Omental fat pad (tissue), 4 donors: Measurements from ENCODE around the gene ASPHD1. TPM values are rescaled to one million over a fixed set of nuclear protein-coding genes. Genes with fewer than 3 reads are reported as not detected.
A peak's percentile ranks its signal among the peaks of the same experiment; 100 is the strongest.

Experiments
- ATAC-seq: fragments of 150-250 bp; one replicate; pipeline ENCODE4 v1.9.1; 2016; ENCODE audit warnings: mild to moderate bottlenecking, moderate library complexity; ENCODE audit not compliant: low FRiP score
- DNase-seq: peaks from one replicate; pipeline ENCODE4 v3.0.0-alpha.2; 2019; ENCODE audit warnings: low spot score
- total RNA-seq, 4 donors: library from RNA; depleted of rRNA; stranded (reverse); fragments of >200 nt; gene quantifications; one replicate each; pipeline ENCODE4 v1.1.0, GENCODE V29; 2016
- TF ChIP-seq, protein P1 (sequence below), 3 donors: fragments of 450-650 bp; IDR thresholded peaks; one replicate each; pipeline ENCODE4 v1.5.1; 2016 to 2017; ENCODE audit warnings: antibody characterized with exemption in 3 of 3, mild to moderate bottlenecking in 3 of 3, moderate library complexity in 2 of 3

Gene ASPHD1
- total RNA-seq, 4 donors from 2014 or later: 4.0 to 14.0 (median 10.6) TPM; not detected in 1

DNA sequence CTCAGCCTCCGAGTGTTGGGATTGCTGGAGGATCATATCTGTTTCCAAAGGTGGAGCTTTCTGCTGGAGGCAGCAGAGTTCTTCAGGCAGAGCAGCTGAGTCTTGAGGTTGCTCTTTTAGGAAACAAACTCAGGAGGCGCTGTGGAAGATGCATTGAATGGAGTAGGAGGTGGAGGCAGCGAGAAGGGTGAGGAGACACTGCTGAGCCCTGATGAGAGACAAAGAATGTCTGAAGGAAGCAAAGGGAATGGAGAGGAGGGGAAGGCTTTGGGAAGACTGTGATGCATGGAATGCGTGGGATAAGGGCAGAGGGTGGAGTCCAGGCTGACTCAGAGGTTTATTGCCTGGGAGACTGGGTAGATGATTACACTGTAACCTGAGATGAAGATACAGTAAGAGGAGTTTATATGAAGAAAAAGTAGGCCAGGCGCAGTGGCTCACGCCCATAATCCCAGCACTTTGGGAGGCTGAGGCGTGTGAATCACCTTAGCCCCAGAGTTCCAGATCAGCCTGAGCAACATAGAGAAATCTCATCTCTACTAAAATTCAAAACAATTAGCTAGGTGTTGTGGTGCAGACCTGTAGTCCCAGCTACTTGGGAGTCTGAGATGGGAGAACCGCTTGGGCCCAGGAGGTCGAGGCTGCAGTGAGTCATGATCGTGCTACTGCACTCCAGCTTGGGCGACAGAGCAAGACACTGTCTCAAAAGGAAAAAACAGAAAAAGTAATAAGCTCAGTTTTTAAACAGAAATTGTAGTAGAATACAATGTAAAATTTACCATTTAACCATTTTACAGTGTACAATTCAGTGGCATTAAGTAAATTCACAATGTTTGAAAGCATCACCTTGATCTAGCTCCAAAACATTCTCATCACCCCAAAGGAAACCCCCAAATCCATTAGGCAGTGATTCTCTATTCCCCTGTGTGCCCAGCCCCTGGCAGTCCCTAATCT is 43.8 kb downstream of the ASPHD1 start:
- TF ChIP-seq, protein P1, sequence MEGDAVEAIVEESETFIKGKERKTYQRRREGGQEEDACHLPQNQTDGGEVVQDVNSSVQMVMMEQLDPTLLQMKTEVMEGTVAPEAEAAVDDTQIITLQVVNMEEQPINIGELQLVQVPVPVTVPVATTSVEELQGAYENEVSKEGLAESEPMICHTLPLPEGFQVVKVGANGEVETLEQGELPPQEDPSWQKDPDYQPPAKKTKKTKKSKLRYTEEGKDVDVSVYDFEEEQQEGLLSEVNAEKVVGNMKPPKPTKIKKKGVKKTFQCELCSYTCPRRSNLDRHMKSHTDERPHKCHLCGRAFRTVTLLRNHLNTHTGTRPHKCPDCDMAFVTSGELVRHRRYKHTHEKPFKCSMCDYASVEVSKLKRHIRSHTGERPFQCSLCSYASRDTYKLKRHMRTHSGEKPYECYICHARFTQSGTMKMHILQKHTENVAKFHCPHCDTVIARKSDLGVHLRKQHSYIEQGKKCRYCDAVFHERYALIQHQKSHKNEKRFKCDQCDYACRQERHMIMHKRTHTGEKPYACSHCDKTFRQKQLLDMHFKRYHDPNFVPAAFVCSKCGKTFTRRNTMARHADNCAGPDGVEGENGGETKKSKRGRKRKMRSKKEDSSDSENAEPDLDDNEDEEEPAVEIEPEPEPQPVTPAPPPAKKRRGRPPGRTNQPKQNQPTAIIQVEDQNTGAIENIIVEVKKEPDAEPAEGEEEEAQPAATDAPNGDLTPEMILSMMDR (IDR thresholded peaks at IDR 0.05): peak in 1 of 3 donors; percentile 6
- DNase-seq (peak; percentile 23), ATAC-seq (peak; percentile 100)

GRCh38 chr16:29947897-29948296 is 47.6 kb downstream of the ASPHD1 start:
- no peak for DNase-seq
- TF ChIP-seq, protein P1 (IDR thresholded peaks at IDR 0.05): no peak
- no peak for ATAC-seq

GRCh38 chr16:29950806-29951461 is 50.6 kb downstream of the ASPHD1 start:
- TF ChIP-seq, protein P1 (IDR thresholded peaks at IDR 0.05): no peak

GRCh38 chr16:29951625-29952365 is 51.5 kb downstream of the ASPHD1 start:
- no peak for ATAC-seq
- TF ChIP-seq, protein P1 (IDR thresholded peaks at IDR 0.05): no peak
- DNase-seq: no peak

More at GRCh38 chr16:29950806-29951461, 50.6 kb downstream of the ASPHD1 start:
- DNase-seq (no peak), ATAC-seq (no peak)

Other genes starting within 250 kb of the ASPHD1 start
- gene SPN, start 237.2 kb upstream of the ASPHD1 start, total RNA-seq: 1 to 10 TPM in 3 of 4 donors, under 1 TPM in 1; 0.46 to 4.4 (median 1.1) TPM
- gene QPRT, start 221.3 kb upstream of the ASPHD1 start, total RNA-seq: 10 to 100 TPM in 2 of 4 donors, 1 to 10 TPM in 2; 6.1 to 27.1 (median 8.5) TPM
- gene C16orf54, start 154.5 kb upstream of the ASPHD1 start, total RNA-seq: 10 to 100 TPM in 1 of 4 donors, 1 to 10 TPM in 3; 1.6 to 14.2 (median 4.8) TPM
- not detected for gene ZG16, start 122.2 kb upstream of the ASPHD1 start, total RNA-seq
- 10 to 100 TPM in 3 of 4 donors, 1 to 10 TPM in 1; 9.2 to 25.2 (median 13.1) TPM for gene KIF22, start 109.7 kb upstream of the ASPHD1 start, total RNA-seq
- gene MAZ, start 94.0 kb upstream of the ASPHD1 start, total RNA-seq: 10 to 100 TPM; 38.0 to 76.9 (median 57.7) TPM
- 1 to 10 TPM in 2 of 4 donors, under 1 TPM in 2; 0.28 to 9.8 (median 1.0) TPM for gene PRRT2, start 88.3 kb upstream of the ASPHD1 start, total RNA-seq
- 10 to 100 TPM; 15.6 to 32.9 (median 20.6) TPM for gene PAGR1, start 84.3 kb upstream of the ASPHD1 start, total RNA-seq
- gene MVP, start 80.0 kb upstream of the ASPHD1 start, total RNA-seq: 100 to 1,000 TPM; 101 to 151 (median 129) TPM
- gene CDIPT, start 37.3 kb upstream of the ASPHD1 start, total RNA-seq: 100 to 1,000 TPM; 101 to 156 (median 104) TPM
- 10 to 100 TPM in 1 of 4 donors, 1 to 10 TPM in 2, under 1 TPM in 1; 0.63 to 11.5 (median 4.2) TPM for gene SEZ6L2, start 938 bp upstream of the ASPHD1 start, total RNA-seq
- 10 to 100 TPM in 3 of 4 donors, 1 to 10 TPM in 1; 7.1 to 44.5 (median 20.0) TPM for gene KCTD13, start 25.7 kb downstream of the ASPHD1 start, total RNA-seq
- gene TMEM219, start 61.6 kb downstream of the ASPHD1 start, total RNA-seq: 100 to 1,000 TPM in 3 of 4 donors, 10 to 100 TPM in 1; 78.4 to 135 (median 110) TPM
- gene TAOK2, start 73.4 kb downstream of the ASPHD1 start, total RNA-seq: 10 to 100 TPM; 25.1 to 90.0 (median 43.2) TPM
- 10 to 100 TPM in 1 of 4 donors, 1 to 10 TPM in 3; 5.6 to 22.2 (median 9.8) TPM for gene HIRIP3, start 95.1 kb downstream of the ASPHD1 start, total RNA-seq
- gene INO80E, start 95.8 kb downstream of the ASPHD1 start, total RNA-seq: 100 to 1,000 TPM in 1 of 4 donors, 10 to 100 TPM in 3; 22.8 to 113 (median 31.1) TPM
- gene DOC2A, start 110.5 kb downstream of the ASPHD1 start, total RNA-seq: 1 to 10 TPM in 2 of 4 donors, under 1 TPM in 1, not detected in 1; 0.95 to 2.3 (median 1.2) TPM
- gene C16orf92, start 122.7 kb downstream of the ASPHD1 start, total RNA-seq: not detected
- gene TLCD3B, start 130.8 kb downstream of the ASPHD1 start, total RNA-seq: not detected
- gene ALDOA, start 165.3 kb downstream of the ASPHD1 start, total RNA-seq: 100 to 1,000 TPM; 468 to 864 (median 772) TPM
- 10 to 100 TPM; 49.8 to 59.1 (median 56.3) TPM for gene PPP4C, start 175.5 kb downstream of the ASPHD1 start, total RNA-seq
- gene TBX6, start 191.4 kb downstream of the ASPHD1 start, total RNA-seq: under 1 TPM in 2 of 4 donors, not detected in 2; 0.36 to 0.56 TPM
- gene YPEL3, start 195.7 kb downstream of the ASPHD1 start, total RNA-seq: 10 to 100 TPM; 33.0 to 93.7 (median 74.9) TPM
- gene GDPD3, start 213.0 kb downstream of the ASPHD1 start, total RNA-seq: 1 to 10 TPM; 1.6 to 6.3 (median 2.8) TPM
- gene MAPK3, start 222.7 kb downstream of the ASPHD1 start, total RNA-seq: 100 to 1,000 TPM in 1 of 4 donors, 10 to 100 TPM in 3; 58.1 to 149 (median 87.0) TPM